ENCODE data around the gene FA2H. TPM values are rescaled to one million over a fixed set of nuclear protein-coding genes. Genes with fewer than 3 reads are reported as not detected.

Gene FA2H, protein sequence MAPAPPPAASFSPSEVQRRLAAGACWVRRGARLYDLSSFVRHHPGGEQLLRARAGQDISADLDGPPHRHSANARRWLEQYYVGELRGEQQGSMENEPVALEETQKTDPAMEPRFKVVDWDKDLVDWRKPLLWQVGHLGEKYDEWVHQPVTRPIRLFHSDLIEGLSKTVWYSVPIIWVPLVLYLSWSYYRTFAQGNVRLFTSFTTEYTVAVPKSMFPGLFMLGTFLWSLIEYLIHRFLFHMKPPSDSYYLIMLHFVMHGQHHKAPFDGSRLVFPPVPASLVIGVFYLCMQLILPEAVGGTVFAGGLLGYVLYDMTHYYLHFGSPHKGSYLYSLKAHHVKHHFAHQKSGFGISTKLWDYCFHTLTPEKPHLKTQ
- 0.38 TPM for total RNA-seq

GRCh38 chr16:74774223-74775139 lies at the start of gene FA2H:
Gene FA2H, minus strand, starts transcription at chr16:74774820. Its CDS starts 65 bp downstream, at chr16:74774755.

DNA sequence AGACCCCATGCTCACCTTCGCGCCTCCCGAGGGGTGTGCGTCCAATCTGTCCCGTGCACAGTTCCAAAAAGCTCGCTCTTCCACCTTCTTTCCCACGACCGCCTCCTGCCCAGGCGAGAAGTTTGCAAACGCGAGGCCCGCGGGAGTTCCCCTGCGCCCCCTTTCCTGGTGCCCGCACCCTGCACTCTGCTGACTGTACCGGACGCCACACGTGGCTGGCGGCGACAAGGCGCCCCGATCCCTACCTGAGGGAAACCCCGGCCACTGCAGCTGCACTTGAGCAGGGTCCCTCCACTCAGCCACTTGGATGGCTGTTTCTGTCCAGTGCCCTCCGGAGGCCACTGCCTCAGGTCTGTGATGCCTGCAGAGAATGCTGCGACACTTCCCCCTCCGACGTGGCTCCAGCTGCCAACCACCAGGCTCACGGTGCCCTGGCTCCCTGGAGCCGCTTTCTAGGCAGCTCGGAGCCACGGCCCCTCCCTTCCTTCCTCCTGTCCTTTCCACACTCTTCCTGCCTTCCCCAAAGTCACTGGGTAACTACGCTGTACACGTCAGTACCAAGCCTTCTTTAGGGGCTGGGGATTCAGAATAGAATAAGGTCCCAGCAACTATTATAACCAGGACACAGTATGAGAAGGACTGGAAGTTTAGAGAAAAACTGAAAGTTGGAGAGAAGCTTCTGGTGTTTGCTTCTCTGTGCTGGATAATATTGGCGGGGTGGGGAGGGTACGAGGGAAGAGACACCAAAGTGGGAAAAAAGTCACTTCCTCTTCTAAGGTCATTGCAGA lies 74.0 kb downstream of the FA2H start, which contains the start of gene MLKL:
TSS of gene MLKL (minus strand) at position 425 of the 788 bp plus-strand sequence. CDS start 5,105 bp downstream, outside the sequence.

GRCh38 chr16:74666425-74667254 lies 108.0 kb downstream of the FA2H start, which contains the start of gene RFWD3:
Gene RFWD3, minus strand, starts transcription at chr16:74666877. Its CDS starts 5,428 bp downstream, at chr16:74661449.

Other genes starting within 250 kb of the FA2H start
- 216 TPM for gene GLG1, start 167.7 kb downstream of the FA2H start, total RNA-seq
- gene RFWD3, start 107.9 kb downstream of the FA2H start, total RNA-seq: 26.7 TPM
- 5.1 TPM for gene MLKL, start 74.0 kb downstream of the FA2H start, total RNA-seq
- gene WDR59, start 210.3 kb upstream of the FA2H start, total RNA-seq: 54.5 TPM
- gene ZNRF1, start 224.2 kb upstream of the FA2H start, total RNA-seq: 24.5 TPM